Loucy (cell line): Measurements from ENCODE around the gene PABPN1L.

ENCODE experiments used
- CTCF ChIP-seq: fragments of 200-600 bp; sonication (generic); conservative IDR thresholded peaks from 2 replicates; pipeline ENCODE4 v1.5.1; 2014; ENCODE audit warnings: mild to moderate bottlenecking, antibody characterized with exemption, low read length
- EZH2phosphoT487 ChIP-seq: fragments of 200-600 bp; IDR thresholded peaks from 2 replicates; pipeline ENCODE4 v1.6.1; 2018; ENCODE audit warnings: antibody characterized with exemption, mild to moderate bottlenecking, moderate library complexity, borderline replicate concordance

- TF ChIP-seq CTCF (no peak), EZH2phosphoT487 (no peak)
Measured at GRCh38 chr16:88839745-88840599, 26.5 kb downstream of the PABPN1L start.
